Midbrain (tissue), 1 donor: ENCODE data around the gene CNP.

Experiments
- DNase-seq: peaks from one replicate; lab custom pipeline; 2025; lab: John Stamatoyannopoulos, UW

CNP gene

GRCh38 chr17:41972571-41973407, 6.2 kb downstream of the CNP start:
- DNase-seq, result no peak

GRCh38 chr17:41973408-41973811, 6.8 kb downstream of the CNP start:
- no peak for DNase-seq

GRCh38 chr17:41974031-41974430, 7.4 kb downstream of the CNP start:
- no peak for DNase-seq

- no peak for DNase-seq
Measured at GRCh38 chr17:41974658-41975057, 8.1 kb downstream of the CNP start.

- DNase-seq, result peak; percentile 83
Measured at GRCh38 chr17:41975099-41976083, 8.8 kb downstream of the CNP start.

DNA sequence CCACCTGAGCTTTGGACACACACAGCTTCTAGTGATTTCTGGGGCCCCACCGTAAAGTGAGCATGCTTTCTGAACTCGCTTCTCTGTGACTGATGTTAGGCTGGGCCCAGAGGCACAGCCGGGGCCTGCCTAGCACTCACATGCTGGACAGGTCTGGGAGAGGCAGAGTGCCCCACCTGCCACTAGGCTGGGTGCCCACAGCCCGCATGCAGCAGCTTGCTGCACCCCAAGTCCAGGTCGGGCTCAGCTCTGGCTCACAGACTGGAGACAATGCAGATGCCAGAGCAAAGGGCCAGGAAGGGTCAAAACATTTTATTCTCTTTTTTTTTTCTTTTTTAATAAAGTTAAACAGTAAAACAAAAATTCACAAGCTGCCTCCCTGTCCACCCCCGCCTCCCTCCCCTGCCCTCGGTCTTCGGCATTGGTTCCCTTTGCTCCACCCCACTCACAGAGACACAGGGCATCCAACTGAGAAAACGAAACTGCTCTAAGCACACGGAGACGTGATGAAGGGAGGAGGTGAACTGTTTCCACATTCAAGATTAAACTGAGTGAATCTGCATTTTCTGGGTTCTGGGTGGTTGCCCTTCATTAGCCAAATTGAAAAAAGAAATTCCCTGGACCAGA, 9.7 kb downstream of the CNP start:
- peak; percentile 41 for DNase-seq

DNA sequence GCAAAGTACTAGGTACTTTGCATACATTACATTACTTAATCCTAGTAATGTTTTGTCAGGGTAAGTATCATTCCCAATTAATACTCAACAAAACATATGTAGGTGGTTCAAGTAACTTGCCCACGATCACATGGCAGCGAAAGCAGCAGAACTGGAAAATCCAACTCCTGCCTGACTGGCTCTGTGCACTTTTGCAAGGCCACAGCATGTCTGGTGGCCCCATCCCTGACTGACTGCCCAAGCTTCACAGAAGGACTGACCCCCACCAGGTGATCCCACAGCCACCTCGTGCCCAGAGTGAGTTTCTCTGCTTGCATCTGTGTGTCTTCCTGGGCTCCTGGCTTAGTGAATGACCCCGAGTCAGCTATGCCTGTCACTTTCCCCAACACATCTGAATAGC, 11.4 kb downstream of the CNP start:
- no peak for DNase-seq

DNA sequence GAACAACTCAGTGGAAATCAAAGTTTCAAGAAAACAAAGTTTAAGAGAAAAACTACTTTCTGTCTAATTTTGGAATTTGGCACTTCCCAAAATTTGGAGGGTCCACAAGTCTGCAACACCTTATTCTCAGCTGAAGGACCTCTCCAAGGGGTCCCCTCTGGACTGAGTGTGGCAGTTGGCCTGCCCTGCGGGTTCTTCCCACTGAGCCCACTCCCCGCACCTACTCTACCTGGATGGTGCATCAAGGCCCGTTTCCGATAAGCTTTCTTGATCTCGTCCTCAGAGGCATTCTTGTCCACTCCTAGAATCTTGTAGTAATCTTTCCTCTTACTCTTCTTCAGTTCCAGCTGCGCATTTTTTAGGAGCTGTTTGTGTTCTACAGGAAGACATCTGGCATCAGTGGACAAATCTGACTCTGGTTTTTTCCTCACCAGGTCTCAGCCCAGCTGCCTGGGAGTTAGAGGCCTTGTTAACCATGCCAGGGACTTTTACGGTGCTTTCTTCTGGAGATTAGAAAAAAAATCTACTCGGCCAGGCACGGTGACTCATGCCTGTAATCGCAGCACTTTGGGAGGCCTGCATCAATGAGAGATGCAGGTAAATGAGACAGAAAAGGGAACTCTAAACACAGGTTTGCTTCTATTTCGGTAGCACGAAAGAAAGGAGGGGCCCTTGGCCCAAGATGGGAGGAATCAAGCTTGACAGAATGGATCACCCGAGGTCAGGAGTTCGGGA, 15.6 kb downstream of the CNP start:
- DNase-seq, result no peak

DNA sequence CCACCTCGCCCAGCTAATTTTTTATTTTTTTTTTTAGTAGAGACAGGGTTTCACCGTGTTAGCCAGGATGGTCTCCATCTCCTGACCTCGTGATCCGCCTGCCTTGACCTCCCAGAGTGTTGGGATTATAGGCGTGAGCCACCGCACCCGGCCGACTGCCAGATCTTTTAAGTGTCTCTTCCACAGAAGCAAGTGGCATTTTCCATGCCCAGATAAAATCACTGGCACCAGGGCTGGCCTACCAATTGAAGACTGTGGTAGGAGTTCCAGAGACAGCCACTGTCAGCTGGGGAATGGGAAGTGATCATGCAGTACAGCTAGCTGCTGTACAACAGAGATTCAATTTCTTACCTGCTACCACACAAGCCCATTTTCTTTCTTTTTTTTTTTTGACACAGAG, 17.9 kb downstream of the CNP start:
- no peak for DNase-seq

DNA sequence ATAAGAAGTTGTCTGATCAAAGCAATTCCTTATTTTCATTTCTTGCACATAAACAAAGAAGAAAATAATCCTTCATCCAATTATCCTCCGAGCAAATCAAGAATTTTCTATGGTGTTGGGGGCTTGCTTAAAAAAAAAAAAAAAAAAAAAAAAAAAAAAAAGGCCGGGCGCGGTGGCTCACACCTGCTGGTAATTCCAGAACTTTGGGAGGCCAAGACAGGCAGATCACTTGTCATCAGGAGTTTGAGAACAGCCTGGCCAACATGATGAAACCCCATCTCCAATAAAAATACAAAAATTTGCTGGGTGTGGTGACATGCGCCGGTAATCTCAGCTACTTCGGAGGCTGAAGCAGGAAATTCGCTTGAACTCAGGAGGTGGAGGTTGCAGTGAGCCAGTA, 19.3 kb downstream of the CNP start:
- no peak for DNase-seq

DNA sequence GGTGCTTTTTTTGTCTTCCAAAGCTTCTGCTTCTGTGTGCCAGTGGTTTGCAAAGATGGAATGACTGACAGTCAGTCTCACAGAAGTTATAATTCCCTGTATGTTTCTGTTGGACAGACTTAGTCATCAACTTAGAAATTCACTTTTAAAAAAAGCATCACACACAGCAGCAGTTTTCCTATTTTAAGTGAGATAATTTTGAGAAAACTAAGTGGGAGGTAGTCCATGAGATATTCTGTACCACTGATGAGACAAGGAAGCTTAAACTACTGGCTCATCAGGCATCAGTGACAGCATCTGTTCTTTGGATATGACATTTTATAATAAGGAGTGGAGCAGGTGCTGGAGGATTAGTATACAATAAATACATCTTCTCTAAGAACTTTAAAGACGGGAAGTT, 20.0 kb downstream of the CNP start:
- no peak for DNase-seq

DNA sequence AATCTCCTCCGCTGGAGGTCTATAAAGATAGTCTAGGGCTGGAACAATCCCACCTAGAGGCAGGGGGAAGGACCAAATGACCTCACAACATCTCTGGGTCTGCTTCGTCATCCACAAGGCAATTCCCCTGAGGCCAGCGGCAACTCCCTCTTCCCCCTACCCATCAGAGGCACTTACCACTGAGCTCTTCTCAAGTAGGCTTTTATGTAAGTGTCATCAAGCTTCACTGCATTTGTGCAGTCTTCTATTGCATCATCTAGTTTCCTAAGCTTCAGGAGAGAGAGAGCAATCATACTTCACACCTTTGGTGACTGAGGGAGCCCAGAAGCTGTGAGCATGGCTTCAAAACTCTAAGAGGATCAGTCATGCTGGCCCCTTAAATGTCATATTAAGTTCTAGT, 21.0 kb downstream of the CNP start:
- no peak for DNase-seq

GRCh38 chr17:41988418-41988817, 21.8 kb downstream of the CNP start:
- DNase-seq, result no peak

- no peak for DNase-seq
Measured at GRCh38 chr17:41989702-41990419, 23.3 kb downstream of the CNP start.

DNA sequence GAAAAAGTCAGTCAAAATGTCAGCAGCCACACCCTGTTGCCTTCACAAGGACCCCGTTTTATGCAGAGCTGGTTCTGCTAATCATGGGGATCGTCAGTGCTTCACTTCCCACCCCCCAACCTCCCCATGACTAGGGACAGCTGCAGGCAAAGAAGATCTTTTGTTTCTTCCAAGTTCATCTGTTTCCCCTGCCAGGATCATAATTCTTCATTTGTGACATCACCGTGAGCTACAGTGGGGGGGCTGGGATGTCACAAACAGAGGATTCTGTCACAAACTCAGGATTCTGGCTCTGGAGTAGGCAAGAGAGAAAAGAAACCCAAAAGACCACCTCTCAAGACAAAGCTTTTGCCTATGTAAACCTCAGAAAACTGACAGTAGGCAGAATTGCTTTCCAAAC, 26.0 kb downstream of the CNP start:
- DNase-seq, result peak; percentile 84

DNA sequence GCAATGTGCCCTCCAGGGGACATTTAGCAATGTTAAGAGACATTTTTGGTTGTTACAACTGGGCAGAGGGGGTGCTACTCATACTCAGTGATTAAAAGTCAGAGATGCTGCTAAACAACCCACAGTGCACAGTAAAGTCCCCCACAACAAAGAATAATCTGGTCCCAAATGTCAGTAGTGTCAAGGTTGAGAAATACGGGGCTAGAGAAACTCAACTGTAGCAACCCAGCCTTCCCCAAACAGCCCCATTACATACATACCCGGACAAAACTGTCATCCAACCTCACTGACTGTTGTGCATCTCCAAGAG, 30.2 kb downstream of the CNP start:
- no peak for DNase-seq

DNA sequence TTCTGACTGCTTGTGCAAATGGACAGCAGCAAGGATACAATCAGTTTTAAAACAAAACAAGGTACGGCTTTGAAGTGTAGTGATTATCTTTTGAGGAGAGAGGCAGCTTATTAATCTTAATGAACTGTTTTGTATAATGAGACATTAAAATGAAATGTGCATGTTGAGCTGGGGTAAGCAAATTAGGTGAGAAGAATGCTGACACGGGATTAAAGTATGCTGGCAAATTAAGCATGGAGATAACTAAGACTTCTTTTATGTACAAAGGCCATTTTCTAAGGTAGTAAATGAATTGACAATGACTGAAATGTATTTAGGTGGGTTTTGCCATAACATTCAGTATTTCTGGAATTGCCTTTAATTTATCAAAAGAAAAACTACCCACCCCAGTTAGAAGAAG, 31.9 kb downstream of the CNP start:
- DNase-seq, result no peak

GRCh38 chr17:42000413-42001133, 34.0 kb downstream of the CNP start:
- DNase-seq, result no peak

GRCh38 chr17:42001729-42002128, 35.1 kb downstream of the CNP start:
- DNase-seq, result no peak

DNA sequence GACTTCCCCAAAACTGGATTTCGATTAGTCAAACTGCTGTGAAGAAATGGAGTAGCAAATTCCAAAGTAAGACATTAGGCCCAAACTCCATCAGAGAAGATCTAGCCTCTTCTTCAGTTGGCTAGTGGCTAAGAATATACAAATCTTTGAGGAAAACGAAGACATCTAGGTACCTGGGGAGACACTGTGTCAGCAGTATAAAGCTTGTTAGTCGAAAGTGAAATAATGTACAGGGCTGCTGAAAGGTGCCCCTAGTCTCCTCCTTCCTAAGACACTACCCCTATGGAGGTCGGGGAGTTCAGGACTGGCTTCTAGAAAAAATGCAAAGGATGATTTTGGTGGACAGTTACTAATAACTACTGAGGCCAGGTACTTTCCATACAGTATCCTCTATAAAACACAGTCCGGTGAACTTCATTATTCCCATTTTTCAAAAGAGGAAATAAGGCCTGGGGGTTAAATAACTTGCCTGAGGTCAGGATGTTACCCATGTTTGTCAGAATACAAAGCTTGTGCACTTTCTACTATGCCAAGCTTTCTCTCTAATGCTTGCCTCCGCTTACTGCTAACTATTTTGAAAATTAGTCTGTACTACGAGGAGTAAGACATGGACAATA, 35.7 kb downstream of the CNP start:
- no peak for DNase-seq
